ENCODE results near the gene ACSF3. TPM values are rescaled to one million over a fixed set of nuclear protein-coding genes. Genes with fewer than 3 reads are reported as not detected.

The ACSF3 gene
- total RNA-seq, 2 donors from 2014 or later = 34.8 to 35.5 TPM

GRCh38 chr16:89143911-89144675, 50.4 kb downstream of the ACSF3 start:
- no peaks in the 10 kb centered on the region for H3K4me1 ChIP-seq (ENCODE audit: control insufficient read depth, insufficient read depth, low read length)
- DNase-seq = no peak
- no peak overlapping the region for H3K27ac Mint-ChIP-seq
- no peaks in the 10 kb centered on the region for H3K27me3 Mint-ChIP-seq (ENCODE audit: insufficient read depth)
- no peak overlapping the region for H3K4me3 ChIP-seq (ENCODE audit: low read length)
- no peak overlapping the region for H3K27ac ChIP-seq (ENCODE audit: low read depth, low read length)
- peaks cover 22% of the 10 kb centered on the region for H3K36me3 ChIP-seq (ENCODE audit: control insufficient read depth, insufficient read depth, low read length)
- 91 to 95% methylated on average over 18 to 22 of the region's 22 CpGs for WGBS, 2 experiments (ENCODE audit: insufficient coverage in 1 of 2, insufficient read length in 1 of 2)
- H3K27me3 ChIP-seq (ENCODE audit: control insufficient read depth, insufficient read depth, low read length, poor library complexity, severe bottlenecking) = no peaks in the 10 kb centered on the region
- TF ChIP-seq CTCF (conservative IDR thresholded peaks at IDR 0.05) = no peak
- H3K9me3 Mint-ChIP-seq = peaks cover 20% of the 10 kb centered on the region
- no peak overlapping the region for H3K9ac ChIP-seq (ENCODE audit: extremely low read depth, low read length, poor library complexity, severe bottlenecking)
- H3K36me3 Mint-ChIP-seq (ENCODE audit: low read depth) = peaks cover 39% of the 10 kb centered on the region
- H3K4me3 Mint-ChIP-seq = no peak overlapping the region
- peaks cover 21% of the 10 kb centered on the region for H3K9me3 ChIP-seq (ENCODE audit: control insufficient read depth, low read length)
- H3K4me1 Mint-ChIP-seq = no peaks in the 10 kb centered on the region

GRCh38 chr16:89144681-89145080, 51.0 kb downstream of the ACSF3 start:
- Mint-ChIP-seq H3K27me3 (ENCODE audit: insufficient read depth) (no peaks in the 10 kb centered on the region), H3K4me3 (no peak overlapping the region), H3K36me3 (ENCODE audit: low read depth) (peaks cover 45% of the 10 kb centered on the region), H3K9me3 (peaks cover 26% of the 10 kb centered on the region), H3K27ac (no peak overlapping the region), H3K4me1 (no peaks in the 10 kb centered on the region)
- peaks cover 28% of the 10 kb centered on the region for H3K36me3 ChIP-seq (ENCODE audit: control insufficient read depth, insufficient read depth, low read length)
- H3K4me1 ChIP-seq (ENCODE audit: control insufficient read depth, insufficient read depth, low read length) = no peaks in the 10 kb centered on the region
- TF ChIP-seq CTCF (conservative IDR thresholded peaks at IDR 0.05) = no peak
- no peaks in the 10 kb centered on the region for H3K27me3 ChIP-seq (ENCODE audit: control insufficient read depth, insufficient read depth, low read length, poor library complexity, severe bottlenecking)
- peaks cover 26% of the 10 kb centered on the region for H3K9me3 ChIP-seq (ENCODE audit: control insufficient read depth, low read length)
- DNase-seq = no peak
- H3K27ac ChIP-seq (ENCODE audit: low read depth, low read length) = no peak overlapping the region
- no peak overlapping the region for H3K9ac ChIP-seq (ENCODE audit: extremely low read depth, low read length, poor library complexity, severe bottlenecking)
- 94 to 95% methylated on average over 5 to 6 of the region's 6 CpGs for WGBS, 2 experiments (ENCODE audit: insufficient coverage in 1 of 2, insufficient read length in 1 of 2)
- no peak overlapping the region for H3K4me3 ChIP-seq (ENCODE audit: low read length)

- no peaks in the 10 kb centered on the region for H3K4me1 Mint-ChIP-seq
- H3K36me3 Mint-ChIP-seq (ENCODE audit: low read depth) = peaks cover 50% of the 10 kb centered on the region
- Histone ChIP-seq H3K9ac (ENCODE audit: extremely low read depth, low read length, poor library complexity, severe bottlenecking) (no peak overlapping the region), H3K4me1 (ENCODE audit: control insufficient read depth, insufficient read depth, low read length) (no peaks in the 10 kb centered on the region), H3K27me3 (ENCODE audit: control insufficient read depth, insufficient read depth, low read length, poor library complexity, severe bottlenecking) (no peaks in the 10 kb centered on the region), H3K9me3 (ENCODE audit: control insufficient read depth, low read length) (peaks cover 32% of the 10 kb centered on the region), H3K36me3 (ENCODE audit: control insufficient read depth, insufficient read depth, low read length) (peaks cover 34% of the 10 kb centered on the region), H3K4me3 (ENCODE audit: low read length) (no peak overlapping the region), H3K27ac (ENCODE audit: low read depth, low read length) (no peak overlapping the region)
- peaks cover 28% of the 10 kb centered on the region for H3K9me3 Mint-ChIP-seq
- DNase-seq = no peak
- 95 to 99% methylated on average over 12 to 25 of the region's 25 CpGs for WGBS, 2 experiments (ENCODE audit: insufficient coverage in 1 of 2, insufficient read length in 1 of 2)
- no peaks in the 10 kb centered on the region for H3K27me3 Mint-ChIP-seq (ENCODE audit: insufficient read depth)
- no peak for TF ChIP-seq CTCF (conservative IDR thresholded peaks at IDR 0.05)
- no peak overlapping the region for H3K4me3 Mint-ChIP-seq
- no peak overlapping the region for H3K27ac Mint-ChIP-seq
Observed at GRCh38 chr16:89145406-89146161, 51.9 kb downstream of the ACSF3 start.
